ENCODE data around the gene TNFRSF21. TPM values are rescaled to one million over a fixed set of nuclear protein-coding genes. Genes with fewer than 3 reads are reported as not detected.
"Not testable (repeated sequence)": the region's sequence is repeated elsewhere in the genome, so short reads cannot be mapped to it uniquely, and the experiment has no call there.

Gene TNFRSF21
- total RNA-seq, 1 donor from 2014 or later: 24.2 TPM

GRCh38 chr6:47229255-47229654, 80.5 kb downstream of the TNFRSF21 start:
- no peaks in the 10 kb centered on the region for H3K27me3 Mint-ChIP-seq (ENCODE audit: low read depth)
- H3K9me3 Mint-ChIP-seq: peaks cover 3% of the 10 kb centered on the region
- H3K4me3 Mint-ChIP-seq: no peak overlapping the region
- H3K36me3 Mint-ChIP-seq: peaks cover 14% of the 10 kb centered on the region
- TF ChIP-seq CTCF (IDR thresholded peaks at IDR 0.05; ENCODE audit: unreplicated experiment): no peak
- H3K4me1 Mint-ChIP-seq: no peaks in the 10 kb centered on the region
- DNase-seq (ENCODE audit: low spot score in 2 of 2, unreplicated experiment in 2 of 2): no peak
- no peak overlapping the region for H3K27ac Mint-ChIP-seq

- H3K27ac Mint-ChIP-seq; DNase-seq (ENCODE audit: low spot score in 2 of 2, unreplicated experiment in 2 of 2); H3K4me3 Mint-ChIP-seq; H3K4me1 Mint-ChIP-seq; H3K9me3 Mint-ChIP-seq; H3K27me3 Mint-ChIP-seq (ENCODE audit: low read depth); H3K36me3 Mint-ChIP-seq: not testable (repeated sequence)
These were observed 81.6 kb downstream of the TNFRSF21 start for GRCh38 chr6:47228093-47228492.

- not testable (repeated sequence) for H3K4me3 Mint-ChIP-seq; H3K27ac Mint-ChIP-seq; H3K9me3 Mint-ChIP-seq; H3K4me1 Mint-ChIP-seq; DNase-seq (ENCODE audit: low spot score in 2 of 2, unreplicated experiment in 2 of 2); H3K27me3 Mint-ChIP-seq (ENCODE audit: low read depth); H3K36me3 Mint-ChIP-seq
These were observed 86.5 kb downstream of the TNFRSF21 start for GRCh38 chr6:47223251-47223650.

GRCh38 chr6:47221565-47221964, 88.1 kb downstream of the TNFRSF21 start:
- no peak overlapping the region for H3K4me3 Mint-ChIP-seq
- no peak for TF ChIP-seq CTCF (IDR thresholded peaks at IDR 0.05; ENCODE audit: unreplicated experiment)
- no peaks in the 10 kb centered on the region for H3K27me3 Mint-ChIP-seq (ENCODE audit: low read depth)
- H3K36me3 Mint-ChIP-seq: peaks cover 2% of the 10 kb centered on the region
- peaks cover 9% of the 10 kb centered on the region for H3K9me3 Mint-ChIP-seq
- no peak overlapping the region for H3K27ac Mint-ChIP-seq
- H3K4me1 Mint-ChIP-seq: no peaks in the 10 kb centered on the region
- no peak for DNase-seq (ENCODE audit: low spot score in 2 of 2, unreplicated experiment in 2 of 2)

- no peak for TF ChIP-seq CTCF (IDR thresholded peaks at IDR 0.05; ENCODE audit: unreplicated experiment)
- no peaks in the 10 kb centered on the region for H3K27me3 Mint-ChIP-seq (ENCODE audit: low read depth)
- H3K4me1 Mint-ChIP-seq: peaks cover 2% of the 10 kb centered on the region
- H3K9me3 Mint-ChIP-seq: peaks cover 33% of the 10 kb centered on the region
- no peak overlapping the region for H3K4me3 Mint-ChIP-seq
- no peak overlapping the region for H3K27ac Mint-ChIP-seq
- H3K36me3 Mint-ChIP-seq: peaks cover 8% of the 10 kb centered on the region
- DNase-seq (ENCODE audit: low spot score in 2 of 2, unreplicated experiment in 2 of 2): no peak
These were observed 100.1 kb downstream of the TNFRSF21 start for GRCh38 chr6:47209632-47210031.

- Mint-ChIP-seq H3K27ac (no peak overlapping the region), H3K36me3 (peaks cover 4% of the 10 kb centered on the region), H3K27me3 (ENCODE audit: low read depth) (peaks cover 3% of the 10 kb centered on the region), H3K9me3 (peaks cover 14% of the 10 kb centered on the region), H3K4me1 (peaks cover 2% of the 10 kb centered on the region), H3K4me3 (no peak overlapping the region)
- no peak for TF ChIP-seq CTCF (IDR thresholded peaks at IDR 0.05; ENCODE audit: unreplicated experiment)
- DNase-seq (ENCODE audit: low spot score in 2 of 2, unreplicated experiment in 2 of 2): no peak
These were observed 102.4 kb downstream of the TNFRSF21 start for GRCh38 chr6:47207261-47207660.

GRCh38 chr6:47206626-47207025, 103.1 kb downstream of the TNFRSF21 start:
- Mint-ChIP-seq H3K4me3 (no peak overlapping the region), H3K27me3 (ENCODE audit: low read depth) (peaks cover 3% of the 10 kb centered on the region), H3K27ac (no peak overlapping the region), H3K9me3 (peaks cover 8% of the 10 kb centered on the region), H3K4me1 (peaks cover 2% of the 10 kb centered on the region), H3K36me3 (peaks cover 4% of the 10 kb centered on the region)
- no peak for DNase-seq (ENCODE audit: low spot score in 2 of 2, unreplicated experiment in 2 of 2)
- TF ChIP-seq CTCF (IDR thresholded peaks at IDR 0.05; ENCODE audit: unreplicated experiment): no peak
